ENCODE measurements around the gene NFATC2IP. TPM values are rescaled to one million over a fixed set of nuclear protein-coding genes. Genes with fewer than 3 reads are reported as not detected.
"Not testable (repeated sequence)": the region's sequence is repeated elsewhere in the genome, so short reads cannot be mapped to it uniquely, and the experiment has no call there.

Gene NFATC2IP
- total RNA-seq, 1 experiment from 2014 or later: 66.3 TPM

- no peak for DNase-seq (ENCODE audit: low spot score)
These were observed 16.4 kb downstream of the NFATC2IP start for GRCh38 chr16:28967156-28967555.

- not testable (repeated sequence) for DNase-seq (ENCODE audit: low spot score)
These were observed 19.0 kb downstream of the NFATC2IP start for GRCh38 chr16:28969696-28970095.

GRCh38 chr16:28974007-28974436, 23.3 kb downstream of the NFATC2IP start:
- peak; percentile 74 for DNase-seq (ENCODE audit: low spot score)

- peak; percentile 93 for DNase-seq (ENCODE audit: low spot score)
These were observed 23.9 kb downstream of the NFATC2IP start, which contains the start of gene SPNS1 for GRCh38 chr16:28974437-28975157. TSS of gene SPNS1 (plus strand) at chr16:28974778. CDS start at chr16:28975152, 374 bp downstream.

- no peak for DNase-seq (ENCODE audit: low spot score)
These were observed 24.4 kb downstream of the NFATC2IP start for GRCh38 chr16:28975158-28975599.

GRCh38 chr16:28977703-28978662, 27.2 kb downstream of the NFATC2IP start:
- DNase-seq (ENCODE audit: low spot score): peak; percentile 54

- DNase-seq (ENCODE audit: low spot score): not testable (repeated sequence)
These were observed 29.6 kb downstream of the NFATC2IP start for GRCh38 chr16:28980330-28980729.

- DNase-seq (ENCODE audit: low spot score): no peak
These were observed 30.2 kb downstream of the NFATC2IP start for GRCh38 chr16:28980929-28981328.

GRCh38 chr16:28981517-28981916, 30.8 kb downstream of the NFATC2IP start:
- peak; percentile 43 for DNase-seq (ENCODE audit: low spot score)

GRCh38 chr16:28982418-28982817, 31.7 kb downstream of the NFATC2IP start:
- DNase-seq (ENCODE audit: low spot score): no peak

- no peak for DNase-seq (ENCODE audit: low spot score)
These were observed 32.2 kb downstream of the NFATC2IP start for GRCh38 chr16:28982949-28983348.

GRCh38 chr16:28983644-28984043, 32.9 kb downstream of the NFATC2IP start:
- DNase-seq (ENCODE audit: low spot score): no peak

GRCh38 chr16:28984091-28984490, 33.4 kb downstream of the NFATC2IP start:
- DNase-seq (ENCODE audit: low spot score): no peak

GRCh38 chr16:28984619-28985135, 33.9 kb downstream of the NFATC2IP start, which contains the start of gene LAT:
TSS of gene LAT (plus strand) at chr16:28985052. CDS start at chr16:28985418, 366 bp downstream.
- peak; percentile 39 for DNase-seq (ENCODE audit: low spot score)

- no peak for DNase-seq (ENCODE audit: low spot score)
These were observed 34.7 kb downstream of the NFATC2IP start for GRCh38 chr16:28985211-28986041.

GRCh38 chr16:28986046-28986445, 35.3 kb downstream of the NFATC2IP start:
- DNase-seq (ENCODE audit: low spot score): no peak

- no peak for DNase-seq (ENCODE audit: low spot score)
These were observed 35.8 kb downstream of the NFATC2IP start for GRCh38 chr16:28986492-28986891.

- no peak for DNase-seq (ENCODE audit: low spot score)
These were observed 36.6 kb downstream of the NFATC2IP start for GRCh38 chr16:28987170-28987853.

GRCh38 chr16:28989363-28989762, 38.6 kb downstream of the NFATC2IP start:
- no peak for DNase-seq (ENCODE audit: low spot score)

GRCh38 chr16:28990375-28991040, 39.8 kb downstream of the NFATC2IP start:
- DNase-seq (ENCODE audit: low spot score): no peak
